Stimulated activated naive CD8-positive, alpha-beta T cell treated with anti-CD3 and anti-CD28 coated beads, Interleukin-15, amount 100 ng/mL, for 72 hours (primary cell): ENCODE measurements around the gene PROCA1.

Source experiments
- ATAC-seq: fragments of 150-1000 bp; cut with Tn5 transposase; 2 replicates; pipeline ENCODE4 v1.10.0; 2021; ENCODE audit warnings: mild to moderate bottlenecking, moderate library complexity
- DNase-seq, 2 donors: peaks; one replicate each; pipeline ENCODE4 v3.0.0; 2021 to 2022
- H3K27ac Mint-ChIP-seq, 2 donors: one replicate each; pipeline ENCODE4 v1.8.0; 2022; ENCODE audit warnings: mild to moderate bottlenecking in 2 of 2, mixed read lengths in 2 of 2, moderate library complexity in 2 of 2
- H3K27me3 Mint-ChIP-seq: one replicate; pipeline ENCODE4 v1.8.0; 2022; ENCODE audit warnings: mixed read lengths
- H3K4me1 Mint-ChIP-seq: one replicate; pipeline ENCODE4 v1.8.0; 2022; ENCODE audit warnings: mild to moderate bottlenecking, mixed read lengths
- H3K4me3 Mint-ChIP-seq, 2 donors: one replicate each; pipeline ENCODE4 v1.8.0; 2022; ENCODE audit warnings: mild to moderate bottlenecking in 2 of 2, mixed read lengths in 2 of 2, moderate library complexity in 1 of 2
- H3K9me3 Mint-ChIP-seq, 2 donors: one replicate each; pipeline ENCODE4 v1.8.0; 2022; ENCODE audit warnings: mixed read lengths in 2 of 2

The PROCA1 gene

DNA sequence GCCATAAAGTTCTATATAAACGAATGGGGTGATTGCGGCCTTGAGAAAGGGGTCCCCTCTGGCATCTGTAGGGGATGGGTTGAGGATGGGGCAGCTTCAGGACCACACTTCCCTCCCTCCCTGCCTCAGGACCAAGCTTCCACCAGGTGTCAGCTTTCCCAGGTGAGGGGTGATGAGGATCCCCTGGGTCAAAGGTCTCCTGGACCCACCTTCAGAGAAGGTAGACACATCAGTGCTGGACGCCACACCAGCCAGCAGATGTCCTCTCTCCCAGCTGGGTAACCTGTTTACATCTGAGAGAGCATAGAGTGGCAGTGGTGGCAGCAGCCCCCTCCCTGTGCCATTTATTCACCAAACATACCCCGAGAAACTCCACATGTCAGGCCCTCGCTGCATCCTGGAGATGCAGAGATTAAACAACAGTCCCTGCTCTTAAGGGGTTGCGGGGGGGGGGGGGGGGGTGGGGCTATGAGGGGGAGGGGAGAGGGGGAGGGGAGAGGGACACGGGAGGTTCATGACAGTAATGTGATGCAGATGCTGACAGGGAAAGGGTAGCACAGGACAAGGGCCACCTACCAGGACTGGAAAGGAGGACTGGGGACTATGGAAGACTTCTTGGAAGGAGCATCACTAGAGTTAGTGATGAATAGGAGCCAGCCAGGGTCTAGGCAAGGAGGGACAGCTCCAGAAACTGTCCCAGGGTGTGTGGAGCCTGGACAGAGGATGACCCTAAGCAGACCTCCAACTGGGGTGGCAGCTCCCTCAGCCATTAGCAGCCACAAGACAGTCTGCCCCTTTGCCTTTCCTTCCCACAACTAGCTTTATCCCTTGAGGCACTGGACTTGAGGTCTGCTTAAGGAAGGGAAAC is 5.0 kb downstream of the PROCA1 start:
- ATAC-seq (no peak), DNase-seq (no peak)
- no peak overlapping the region for H3K4me3 Mint-ChIP-seq
- H3K9me3 Mint-ChIP-seq = no peaks in the 10 kb centered on the region
- no peak overlapping the region for H3K27ac Mint-ChIP-seq
- no peaks in the 10 kb centered on the region for H3K27me3 Mint-ChIP-seq
- peaks cover 8% of the 10 kb centered on the region for H3K4me1 Mint-ChIP-seq

DNA sequence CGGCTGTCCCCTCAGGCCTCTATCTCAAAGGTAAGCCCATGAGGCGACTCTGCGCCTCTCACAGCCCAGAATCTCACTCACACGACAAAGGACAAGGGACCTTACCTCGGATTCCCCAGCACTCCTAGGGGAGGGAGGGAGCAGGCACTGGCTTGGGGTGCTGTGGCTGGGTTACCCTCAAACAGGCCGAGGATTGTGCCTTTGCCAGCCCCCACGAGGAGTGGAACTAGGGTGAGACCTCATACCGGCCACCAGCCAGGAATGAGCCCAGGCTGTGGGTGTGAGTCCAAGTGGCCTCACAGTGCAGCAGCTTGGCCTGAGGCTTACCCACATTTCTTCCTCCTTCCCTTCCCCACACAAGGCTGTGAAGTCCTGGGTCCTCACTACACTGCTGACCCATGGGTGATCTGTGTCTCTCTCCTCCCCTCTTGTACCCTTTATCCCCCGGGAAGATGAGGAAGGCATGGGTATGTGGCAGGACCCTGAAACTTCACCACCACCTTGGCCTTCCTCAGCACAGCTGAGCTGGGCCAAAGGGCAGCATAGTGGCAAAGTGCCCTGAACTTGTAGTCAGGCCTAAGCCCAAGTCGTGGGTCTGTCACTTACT is 5.9 kb downstream of the PROCA1 start:
- no peak overlapping the region for H3K4me3 Mint-ChIP-seq
- H3K4me1 Mint-ChIP-seq = peaks cover 6% of the 10 kb centered on the region
- peak overlapping the region; percentile 17 to 19 for H3K27ac Mint-ChIP-seq
- no peaks in the 10 kb centered on the region for H3K9me3 Mint-ChIP-seq
- no peaks in the 10 kb centered on the region for H3K27me3 Mint-ChIP-seq
- no peak for DNase-seq
- no peak for ATAC-seq

DNA sequence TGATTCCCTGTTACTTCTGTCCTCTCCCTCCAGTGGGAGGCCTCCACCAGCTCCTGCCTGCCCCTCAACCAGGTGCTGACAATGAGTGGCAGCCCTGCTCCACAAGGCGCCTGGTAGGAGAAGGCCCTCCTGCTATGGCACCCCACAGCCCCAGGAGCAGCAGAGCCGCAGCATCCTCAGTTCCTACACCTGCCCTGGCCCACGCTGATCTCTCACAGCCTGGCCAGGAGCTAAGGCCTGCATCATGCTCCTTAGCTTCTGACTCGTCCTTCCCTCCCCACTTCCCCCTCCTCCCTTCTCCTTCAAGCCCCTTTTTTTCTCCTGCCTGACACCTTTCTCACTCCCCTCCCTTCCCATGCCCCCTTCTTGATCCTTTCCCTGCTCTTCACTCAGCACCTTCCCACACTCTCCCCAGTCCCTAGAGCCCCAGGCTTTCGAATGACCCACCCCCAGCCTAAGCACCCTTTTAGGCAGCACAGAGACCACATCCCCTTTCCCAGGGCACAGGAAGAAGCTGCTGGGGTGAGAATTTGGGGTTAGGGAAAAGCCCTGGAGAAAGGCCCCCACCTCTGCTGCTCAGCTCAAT is 6.5 kb downstream of the PROCA1 start:
- peak; percentile 11 for ATAC-seq
- no peaks in the 10 kb centered on the region for H3K9me3 Mint-ChIP-seq
- DNase-seq = no peak
- no peaks in the 10 kb centered on the region for H3K4me1 Mint-ChIP-seq
- peak overlapping the region in 1 of 2 donors; percentile 80 for H3K27ac Mint-ChIP-seq
- no peak overlapping the region for H3K4me3 Mint-ChIP-seq
- no peaks in the 10 kb centered on the region for H3K27me3 Mint-ChIP-seq

DNA sequence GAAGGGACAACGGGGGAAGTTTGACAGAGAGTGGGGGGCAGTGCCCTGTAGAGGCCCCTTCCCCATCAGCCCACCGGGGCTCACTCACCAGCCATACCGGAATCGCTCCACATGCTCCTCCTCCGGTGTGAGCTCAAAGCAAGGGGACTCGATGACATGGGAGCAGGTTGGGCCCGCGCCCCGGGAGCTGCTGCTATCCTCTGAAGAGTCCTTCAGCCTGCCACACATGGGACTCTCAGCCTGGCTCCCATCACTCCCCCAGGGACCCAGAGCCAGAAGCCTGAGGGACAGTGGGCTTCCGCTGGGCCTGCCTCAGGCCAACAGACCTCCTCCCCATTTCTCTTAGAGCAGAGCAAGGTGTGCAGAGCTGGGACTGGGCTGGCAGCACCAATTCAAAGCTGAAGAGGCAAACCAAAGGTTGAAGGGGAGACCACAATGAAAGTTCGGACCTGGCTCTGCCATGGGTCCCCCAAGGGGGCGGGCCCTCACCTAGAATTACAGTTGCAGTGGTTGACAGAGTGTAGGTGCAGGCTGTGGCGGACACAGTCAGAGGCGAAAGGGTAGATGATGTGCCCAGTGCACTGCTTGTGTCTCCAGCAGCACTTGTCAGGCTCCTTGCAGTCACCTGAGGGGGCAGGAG is 7.3 kb downstream of the PROCA1 start:
- no peaks in the 10 kb centered on the region for H3K9me3 Mint-ChIP-seq
- peak overlapping the region in 1 of 2 donors; percentile 3 for H3K27ac Mint-ChIP-seq
- no peaks in the 10 kb centered on the region for H3K4me1 Mint-ChIP-seq
- H3K27me3 Mint-ChIP-seq = no peaks in the 10 kb centered on the region
- ATAC-seq = peak; percentile 11
- no peak for DNase-seq
- no peak overlapping the region for H3K4me3 Mint-ChIP-seq

DNA sequence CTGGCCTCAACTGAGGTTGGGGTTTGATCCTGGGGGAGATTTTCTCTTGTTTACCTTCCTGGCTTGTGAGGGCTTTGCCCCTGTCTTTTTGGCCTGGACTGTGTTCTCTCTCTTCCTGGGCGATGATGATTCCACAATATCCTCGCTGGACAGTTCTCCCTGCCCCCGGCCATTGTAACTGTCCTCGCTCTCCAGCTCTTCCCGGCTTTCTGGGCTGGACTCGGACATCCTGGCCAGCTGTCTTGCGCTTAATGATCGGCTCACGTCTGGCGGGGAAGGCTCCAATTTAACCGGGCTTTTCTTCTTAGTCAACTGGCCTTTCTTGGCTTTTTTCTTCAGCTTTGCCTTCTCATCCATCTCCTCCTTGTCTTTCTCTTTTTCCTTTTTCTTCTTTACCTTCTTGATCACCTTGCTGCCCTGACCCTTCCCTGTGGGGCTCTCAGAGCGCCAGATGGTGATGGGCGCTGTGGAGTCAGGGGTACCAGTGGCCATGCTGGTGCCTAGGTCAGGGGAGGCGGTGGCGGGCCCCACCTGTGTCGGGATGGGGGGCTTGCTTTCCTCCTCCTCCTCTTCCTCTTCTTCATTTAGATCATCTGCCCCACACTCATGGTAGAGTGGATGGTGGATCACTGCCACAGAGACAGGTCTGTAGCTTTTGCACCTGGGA is 8.0 kb downstream of the PROCA1 start:
- no peaks in the 10 kb centered on the region for H3K27me3 Mint-ChIP-seq
- no peaks in the 10 kb centered on the region for H3K9me3 Mint-ChIP-seq
- no peak overlapping the region for H3K4me3 Mint-ChIP-seq
- ATAC-seq = no peak
- H3K27ac Mint-ChIP-seq = peak overlapping the region in 1 of 2 donors; percentile 3
- no peak for DNase-seq
- H3K4me1 Mint-ChIP-seq = no peaks in the 10 kb centered on the region

DNA sequence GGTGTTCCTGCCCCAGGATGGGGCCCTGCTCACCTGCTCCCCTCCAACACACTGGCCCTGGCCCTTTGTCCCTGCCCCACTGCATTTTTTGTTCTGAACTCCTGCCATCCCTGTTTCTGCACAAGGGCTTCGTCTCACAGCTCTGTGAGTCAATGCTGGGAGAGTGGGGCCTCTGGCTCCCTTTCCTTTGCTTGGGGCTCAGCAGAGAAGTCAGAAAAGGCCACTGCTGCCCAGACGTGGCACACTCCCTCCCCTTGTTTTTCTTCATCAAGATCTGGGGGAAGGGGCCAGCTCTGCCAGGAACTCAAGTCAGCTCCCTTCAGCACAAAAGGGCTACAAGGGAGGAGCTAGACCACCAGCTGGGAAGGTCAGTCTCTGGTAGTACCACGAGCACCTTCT is 8.9 kb downstream of the PROCA1 start:
- DNase-seq (no peak), ATAC-seq (no peak)
- Mint-ChIP-seq H3K4me1 (no peaks in the 10 kb centered on the region), H3K4me3 (no peak overlapping the region), H3K27me3 (no peaks in the 10 kb centered on the region), H3K9me3 (no peaks in the 10 kb centered on the region), H3K27ac (no peak overlapping the region)

DNA sequence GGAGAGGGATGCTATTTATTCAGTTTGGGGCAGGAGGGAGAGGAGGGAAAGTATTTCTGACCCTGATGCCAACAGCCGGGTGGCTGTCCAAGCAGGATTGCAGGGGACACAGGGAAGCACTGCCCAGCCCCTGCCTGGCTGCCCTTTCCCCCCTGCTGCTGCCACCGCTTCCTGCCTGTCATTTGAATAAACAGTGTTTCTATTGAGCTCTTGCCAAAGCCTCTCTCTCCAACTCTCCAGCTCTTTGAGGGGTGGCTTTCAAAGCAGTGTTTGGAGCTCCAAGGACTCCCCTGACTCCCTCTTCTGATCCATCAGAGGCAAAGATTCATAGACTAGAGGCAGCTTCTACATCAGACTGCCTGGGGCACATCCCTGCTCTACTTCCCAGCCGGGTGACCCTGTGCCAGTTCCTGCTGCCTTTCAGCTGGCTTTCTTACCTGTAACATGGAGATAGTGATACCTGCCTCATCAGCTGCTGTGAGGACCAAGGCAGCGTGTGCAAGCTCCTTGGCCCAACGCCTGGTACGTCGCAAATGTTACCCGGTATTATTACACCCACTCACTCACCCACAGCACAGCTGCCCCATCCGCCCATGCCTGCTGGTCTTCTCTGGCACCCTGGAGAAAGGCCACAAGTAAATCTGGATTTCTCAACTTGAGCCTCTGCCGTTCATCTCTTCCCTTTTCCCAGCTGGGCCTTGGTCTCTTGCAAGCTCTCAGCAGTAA is 9.5 kb downstream of the PROCA1 start:
- peak overlapping the region in 1 of 2 donors; percentile 47 for H3K27ac Mint-ChIP-seq
- ATAC-seq = no peak

DNA sequence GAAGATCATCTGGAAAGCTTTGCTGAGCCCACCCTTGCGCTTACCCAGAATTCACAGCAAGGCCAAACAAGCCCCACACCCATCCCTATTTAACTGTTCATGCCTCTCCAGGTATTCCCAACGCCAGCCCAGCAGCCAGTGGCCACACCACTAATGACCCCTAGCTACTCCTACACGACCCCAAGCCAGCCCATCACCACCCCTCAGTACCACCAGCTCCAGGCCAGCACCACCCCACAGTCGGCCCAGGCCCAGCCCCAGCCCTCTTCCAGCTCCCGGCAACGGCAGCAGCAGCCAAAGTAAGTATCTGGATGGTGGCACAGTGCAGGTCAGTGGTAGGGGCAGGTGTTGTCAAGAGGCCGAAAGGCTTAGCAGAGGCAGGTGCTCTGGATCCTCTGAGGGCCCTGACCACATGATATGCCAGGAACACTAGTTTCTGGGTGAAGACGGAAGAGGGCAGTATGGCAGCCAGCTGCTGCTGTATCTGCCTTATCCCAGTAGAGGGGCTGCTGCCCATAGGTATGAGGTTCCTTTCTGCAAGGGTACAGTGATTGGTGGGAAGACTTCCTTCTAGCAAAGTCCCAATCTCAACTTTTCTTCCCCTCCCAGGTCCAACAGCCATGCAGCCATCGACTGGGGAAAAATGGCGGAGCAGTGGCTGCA is 10.7 kb downstream of the PROCA1 start:
- ATAC-seq (no peak), DNase-seq (no peak)
- Mint-ChIP-seq H3K4me3 (no peak overlapping the region), H3K4me1 (no peaks in the 10 kb centered on the region), H3K27me3 (no peaks in the 10 kb centered on the region), H3K27ac (no peak overlapping the region), H3K9me3 (no peaks in the 10 kb centered on the region)

More for the DNA sequence above, 9.5 kb downstream of the PROCA1 start:
- Mint-ChIP-seq H3K4me1 (no peaks in the 10 kb centered on the region), H3K9me3 (no peaks in the 10 kb centered on the region), H3K4me3 (no peak overlapping the region), H3K27me3 (no peaks in the 10 kb centered on the region)
- no peak for DNase-seq

DNA sequence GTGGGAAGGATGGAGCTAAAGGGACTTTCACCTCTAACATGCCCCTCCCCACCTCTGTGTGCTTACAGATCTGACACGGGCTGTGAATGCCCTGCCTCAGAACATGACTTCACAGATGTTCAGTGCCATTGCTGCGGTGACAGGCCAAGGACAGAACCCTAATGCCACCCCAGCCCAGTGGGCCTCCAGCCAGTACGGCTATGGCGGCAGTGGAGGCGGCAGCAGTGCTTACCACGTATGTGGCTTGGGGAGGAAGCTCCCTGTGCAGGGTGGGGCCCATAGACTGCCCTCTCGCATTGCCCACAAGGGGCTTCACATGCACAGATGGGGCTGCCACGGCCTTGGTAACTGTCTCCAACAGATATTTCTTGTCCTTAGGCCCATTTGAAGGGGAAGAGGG is 11.4 kb downstream of the PROCA1 start:
- H3K27me3 Mint-ChIP-seq = no peaks in the 10 kb centered on the region
- no peaks in the 10 kb centered on the region for H3K9me3 Mint-ChIP-seq
- no peak for DNase-seq

DNA sequence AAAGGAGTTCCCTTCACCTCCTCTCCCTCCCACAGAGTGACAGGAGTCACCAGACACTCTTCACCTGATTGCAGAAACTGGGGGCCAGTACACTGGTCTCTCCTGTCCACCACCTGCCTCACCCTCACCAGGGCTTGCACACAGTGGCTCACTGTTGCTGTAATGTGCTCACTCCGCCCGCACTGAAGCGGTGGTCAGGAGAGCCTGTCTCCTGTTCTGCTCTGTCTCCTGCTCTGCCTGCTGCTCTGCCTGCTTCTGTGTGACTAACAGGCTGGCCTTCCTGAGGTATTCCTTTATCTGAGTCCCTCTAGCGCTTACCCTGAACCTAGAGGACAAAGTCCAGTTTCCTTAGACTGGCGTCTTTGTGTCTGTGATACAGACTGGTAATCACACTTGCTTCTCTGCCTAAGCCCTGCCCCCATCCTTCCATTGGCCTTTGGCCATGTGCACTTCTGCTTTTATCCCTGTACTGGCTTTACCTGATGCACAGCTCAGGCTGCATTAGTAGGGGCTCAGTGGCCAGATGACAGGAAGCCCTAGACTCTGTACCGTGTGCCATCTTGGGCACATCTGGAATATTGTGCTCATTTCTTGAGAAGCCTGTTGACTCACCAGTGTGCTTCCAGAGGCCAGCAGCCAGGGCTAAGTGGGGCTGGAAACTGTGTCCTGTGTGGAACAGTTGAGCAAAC is 13.3 kb downstream of the PROCA1 start:
- no peaks in the 10 kb centered on the region for H3K9me3 Mint-ChIP-seq
- no peak overlapping the region for H3K4me3 Mint-ChIP-seq
- H3K27ac Mint-ChIP-seq = no peak overlapping the region
- DNase-seq (no peak), ATAC-seq (no peak)
- H3K4me1 Mint-ChIP-seq = no peaks in the 10 kb centered on the region
- H3K27me3 Mint-ChIP-seq = no peaks in the 10 kb centered on the region

More for the DNA sequence above, 11.4 kb downstream of the PROCA1 start:
- Mint-ChIP-seq H3K4me1 (no peaks in the 10 kb centered on the region), H3K27ac (no peak overlapping the region), H3K4me3 (no peak overlapping the region)
- no peak for ATAC-seq

DNA sequence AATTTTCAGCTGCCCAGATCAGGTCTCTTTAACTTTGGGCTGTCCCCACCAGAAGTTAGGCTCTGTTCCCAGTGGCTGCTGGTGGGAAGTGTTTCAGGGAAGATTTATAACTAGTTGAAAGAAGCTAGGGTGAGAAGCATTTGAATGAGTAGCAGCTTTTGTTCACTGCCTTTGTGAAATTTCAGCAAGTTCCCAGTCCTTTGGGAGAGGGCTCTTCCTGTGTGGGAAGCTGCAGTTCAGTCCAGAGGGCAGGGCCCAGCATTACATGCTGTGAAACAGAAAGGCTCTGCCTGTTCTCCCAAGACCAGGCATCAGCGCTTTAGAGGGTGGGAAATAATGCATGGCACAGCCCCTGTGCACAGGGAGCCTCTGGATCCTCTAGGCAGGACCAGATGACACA is 17.8 kb downstream of the PROCA1 start:
- Mint-ChIP-seq H3K27me3 (no peaks in the 10 kb centered on the region), H3K27ac (peak overlapping the region; percentile 51 to 57), H3K4me3 (no peak overlapping the region), H3K4me1 (no peaks in the 10 kb centered on the region), H3K9me3 (no peaks in the 10 kb centered on the region)
- DNase-seq (no peak), ATAC-seq (no peak)

DNA sequence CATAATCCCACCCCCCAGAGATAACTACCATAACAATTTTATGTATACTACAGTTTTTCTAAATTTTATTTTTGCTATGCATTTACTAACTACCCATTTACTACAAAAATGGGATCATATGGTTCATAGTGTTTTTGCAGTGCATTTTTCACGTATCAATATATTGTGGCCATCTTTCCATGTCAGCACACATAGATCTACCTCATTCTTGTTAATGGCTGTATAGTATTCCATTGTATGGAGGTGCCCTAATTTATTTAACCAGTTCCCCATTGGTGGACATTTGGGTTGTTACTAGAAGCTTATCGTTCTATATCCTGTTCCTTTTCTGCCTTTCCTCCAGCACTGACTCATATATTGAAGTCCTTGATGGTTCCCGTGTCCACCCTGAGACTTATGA is 22.7 kb downstream of the PROCA1 start:
- ATAC-seq (no peak), DNase-seq (no peak)
- Mint-ChIP-seq H3K27ac (no peak overlapping the region), H3K4me1 (no peaks in the 10 kb centered on the region), H3K4me3 (no peak overlapping the region), H3K27me3 (no peaks in the 10 kb centered on the region), H3K9me3 (no peaks in the 10 kb centered on the region)

DNA sequence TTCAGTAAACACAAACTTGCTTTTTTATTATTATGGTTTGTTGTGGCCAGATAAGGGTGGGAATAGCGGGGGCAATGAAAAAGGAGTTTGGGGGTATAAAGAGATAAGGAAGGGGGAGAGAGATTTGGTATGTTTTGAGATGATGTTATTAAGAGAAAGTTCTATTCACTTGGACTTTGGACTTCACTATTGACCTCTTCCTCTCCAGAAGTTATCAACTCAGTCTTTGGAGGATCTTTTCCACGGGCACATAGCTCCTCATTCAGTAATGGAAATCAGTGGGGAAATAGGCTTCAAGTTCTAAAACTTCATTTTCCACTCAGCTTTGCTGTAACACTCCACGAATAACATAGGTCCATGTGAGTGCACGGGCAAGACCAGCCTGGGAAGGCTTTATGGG is 23.2 kb downstream of the PROCA1 start:
- H3K9me3 Mint-ChIP-seq = no peaks in the 10 kb centered on the region
- ATAC-seq = no peak
- DNase-seq = no peak
- no peaks in the 10 kb centered on the region for H3K4me1 Mint-ChIP-seq
- H3K4me3 Mint-ChIP-seq = no peak overlapping the region
- no peaks in the 10 kb centered on the region for H3K27me3 Mint-ChIP-seq
- H3K27ac Mint-ChIP-seq = no peak overlapping the region

DNA sequence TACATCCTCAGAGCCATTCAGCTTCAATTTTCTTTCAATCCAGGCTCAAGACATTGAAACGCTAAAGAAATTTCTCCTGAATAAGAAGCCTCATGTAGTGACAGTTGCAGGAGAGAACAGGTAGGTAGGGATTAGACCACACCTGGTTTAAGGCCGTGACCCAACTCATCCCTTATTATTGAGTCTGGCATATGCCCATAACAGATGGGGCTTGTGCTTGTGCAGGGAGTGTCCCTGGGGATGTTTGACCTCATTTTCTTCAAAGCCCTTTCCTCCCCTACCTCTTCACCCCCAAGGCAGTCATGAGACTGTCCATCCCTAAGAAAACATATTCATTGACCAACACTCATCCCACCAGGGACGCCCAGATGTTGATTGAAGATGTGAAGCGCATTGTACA is 25.4 kb downstream of the PROCA1 start:
- Mint-ChIP-seq H3K4me3 (no peak overlapping the region), H3K9me3 (no peaks in the 10 kb centered on the region), H3K4me1 (no peaks in the 10 kb centered on the region), H3K27ac (no peak overlapping the region), H3K27me3 (no peaks in the 10 kb centered on the region)
- ATAC-seq (no peak), DNase-seq (no peak)
